HG03558 (cell line): ENCODE results near the gene PMEPA1.

ENCODE experiments used
- ATAC-seq: cut with Tn5 transposase; IDR thresholded peaks from one replicate; pipeline ENCODE4 v1.9.1; 2021; ENCODE audit warnings: moderate number of reproducible peaks; ENCODE audit not compliant: unreplicated experiment; ENCODE audit errors: extremely low read depth

PMEPA1 gene

DNA sequence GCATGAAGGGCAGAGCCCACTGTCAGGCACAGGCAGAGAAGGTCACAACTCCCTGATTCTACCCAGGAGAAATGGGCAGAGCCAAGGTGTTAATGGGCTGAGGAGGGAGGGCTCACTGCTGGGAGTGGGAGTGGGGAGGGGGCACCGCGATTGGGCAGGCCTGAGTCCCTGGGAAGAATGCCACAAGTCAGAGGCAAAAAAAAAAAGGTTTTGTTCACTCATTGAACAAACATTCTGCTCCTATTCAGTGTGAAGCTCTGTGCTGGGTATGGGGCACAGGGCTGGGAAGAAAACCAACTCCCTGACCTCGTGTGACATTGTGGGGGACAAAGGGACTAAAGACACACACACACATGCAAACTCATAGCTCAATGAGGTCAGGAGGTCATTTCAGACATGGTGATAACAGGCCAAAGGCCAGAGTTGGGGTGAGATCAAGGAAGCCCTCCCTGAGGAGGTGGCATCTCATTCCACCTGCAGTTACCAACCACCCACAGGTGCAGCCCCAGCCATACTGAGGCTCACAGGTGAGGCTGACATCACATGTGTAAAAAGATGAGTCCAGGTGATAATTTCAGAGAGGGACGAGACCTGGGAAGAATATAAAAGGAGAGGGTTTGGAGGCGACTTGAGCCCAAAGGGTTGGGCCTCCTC, 3.2 kb upstream of the PMEPA1 start:
- no peak for ATAC-seq

DNA sequence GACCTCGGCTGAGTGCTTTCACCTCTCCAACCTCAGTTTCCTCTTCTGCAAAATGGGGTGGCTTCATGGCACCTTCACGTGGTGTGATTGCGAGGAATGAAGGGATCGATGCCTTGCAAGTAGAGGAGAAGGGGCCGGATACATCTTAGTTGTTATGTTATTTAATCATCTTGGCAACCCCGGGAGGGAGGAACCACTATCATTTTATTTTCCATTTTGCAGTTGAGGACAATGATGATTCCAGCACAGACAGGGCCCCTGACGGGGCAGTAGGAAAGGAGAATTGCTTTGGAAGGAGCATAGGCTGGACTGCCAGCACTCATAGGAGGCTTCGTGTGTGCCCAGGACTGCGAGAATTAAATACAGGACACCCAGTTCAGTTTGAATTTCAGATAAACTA, 2.5 kb upstream of the PMEPA1 start:
- no peak for ATAC-seq

DNA sequence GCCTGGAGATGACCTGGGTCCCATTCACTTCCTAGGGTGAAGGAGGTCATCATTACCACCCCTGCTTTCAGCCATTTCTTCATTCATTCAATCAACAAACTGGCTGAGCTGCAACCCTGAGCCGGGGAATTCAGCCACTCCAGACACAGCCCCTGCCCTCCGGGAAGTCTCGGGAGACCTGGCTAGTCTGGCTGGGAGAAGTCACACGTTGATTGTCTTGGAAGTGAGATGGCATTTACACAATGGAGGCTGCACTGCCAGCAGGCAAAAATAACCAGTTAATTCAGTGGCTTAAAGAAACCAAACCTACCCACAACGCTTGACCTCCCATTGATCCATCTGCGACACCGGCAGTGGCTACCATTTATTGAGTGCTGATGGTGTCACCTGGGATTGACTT, 2.0 kb upstream of the PMEPA1 start:
- no peak for ATAC-seq

DNA sequence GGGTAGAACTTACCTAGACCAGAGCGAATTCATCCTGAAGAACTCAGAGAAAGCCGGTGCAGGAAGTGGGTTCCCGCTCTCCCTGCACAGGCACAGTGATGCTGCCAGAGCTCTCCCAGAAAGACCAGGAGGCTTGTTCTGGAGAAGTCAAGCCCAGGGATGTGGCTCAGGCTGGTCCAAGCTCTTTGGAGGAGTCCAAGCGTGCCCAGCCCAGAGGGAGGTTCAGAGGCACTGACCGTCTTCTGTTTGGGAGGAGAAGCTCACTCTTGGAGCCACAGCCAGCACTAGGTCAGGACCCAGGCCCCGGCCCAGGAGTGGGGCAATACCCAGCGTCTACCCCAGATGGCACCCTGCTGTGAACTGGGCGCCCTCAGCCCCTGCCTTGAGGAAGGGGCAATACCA, 1.5 kb upstream of the PMEPA1 start:
- no peak for ATAC-seq

DNA sequence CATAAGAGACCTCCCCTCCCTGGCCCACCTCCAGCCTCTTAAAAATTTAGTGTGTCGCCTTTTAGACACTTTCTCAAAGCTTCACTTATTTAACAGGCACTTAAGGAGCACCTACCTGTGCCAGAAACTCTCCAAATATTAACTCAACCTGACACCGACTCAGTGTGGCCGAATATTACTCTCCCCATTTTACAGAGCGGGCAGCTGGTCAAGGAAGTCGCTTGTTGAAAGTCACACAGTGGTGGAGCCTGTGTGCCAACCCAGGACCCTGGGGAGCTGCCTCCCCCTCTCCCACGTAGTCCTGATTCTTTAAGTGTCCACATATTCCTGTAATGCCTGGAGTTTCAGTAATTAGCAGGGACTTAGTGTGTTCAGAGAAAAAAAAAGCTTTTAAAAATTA, 1.0 kb upstream of the PMEPA1 start:
- ATAC-seq = no peak

DNA sequence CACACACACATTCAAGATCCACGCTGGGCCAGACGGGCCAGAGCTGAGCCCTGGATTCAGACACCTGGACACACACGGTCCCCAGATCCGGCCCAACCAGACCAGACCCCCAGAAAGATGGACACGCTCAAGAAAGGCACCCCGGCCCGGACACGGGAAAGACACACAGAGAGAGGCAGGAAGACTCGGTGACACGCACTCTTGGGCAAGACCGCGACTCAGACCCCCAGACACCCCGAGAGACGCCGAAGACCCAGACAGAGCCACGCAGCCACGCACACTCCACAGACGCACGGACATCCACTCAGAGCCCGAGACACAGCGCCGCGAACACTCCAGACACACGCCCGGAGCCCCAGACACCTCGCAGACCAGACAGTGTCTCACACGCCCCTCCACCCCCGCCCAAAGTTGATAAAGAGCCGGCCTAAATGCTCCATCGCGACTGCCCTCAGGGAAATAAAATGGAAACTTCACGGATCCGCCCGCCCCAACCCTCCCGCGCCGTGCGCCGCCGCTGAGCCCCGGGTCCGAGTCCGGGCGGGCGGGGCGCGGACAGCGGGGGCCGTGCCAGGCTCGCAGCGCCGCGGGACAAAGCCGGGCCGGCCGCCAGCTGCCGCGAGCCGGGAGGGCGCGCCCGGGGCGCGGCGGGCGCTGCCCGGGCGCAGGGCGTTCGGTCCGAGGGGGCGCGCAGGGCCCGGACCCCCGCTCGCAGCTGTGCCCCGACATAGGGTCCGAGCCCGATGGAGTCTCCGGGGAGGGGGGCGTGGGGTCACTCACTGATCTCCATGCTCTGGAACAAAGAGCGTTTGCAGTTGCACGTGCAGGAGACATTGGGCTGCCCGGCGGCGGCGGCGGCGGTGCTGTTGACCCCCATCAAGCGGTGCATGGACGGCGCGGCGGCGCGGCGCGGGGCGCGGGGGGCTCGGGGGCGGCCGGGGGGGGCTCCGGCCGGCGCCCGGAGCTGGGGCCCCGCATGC, 831 bp downstream of the PMEPA1 start:
- ATAC-seq = no peak

DNA sequence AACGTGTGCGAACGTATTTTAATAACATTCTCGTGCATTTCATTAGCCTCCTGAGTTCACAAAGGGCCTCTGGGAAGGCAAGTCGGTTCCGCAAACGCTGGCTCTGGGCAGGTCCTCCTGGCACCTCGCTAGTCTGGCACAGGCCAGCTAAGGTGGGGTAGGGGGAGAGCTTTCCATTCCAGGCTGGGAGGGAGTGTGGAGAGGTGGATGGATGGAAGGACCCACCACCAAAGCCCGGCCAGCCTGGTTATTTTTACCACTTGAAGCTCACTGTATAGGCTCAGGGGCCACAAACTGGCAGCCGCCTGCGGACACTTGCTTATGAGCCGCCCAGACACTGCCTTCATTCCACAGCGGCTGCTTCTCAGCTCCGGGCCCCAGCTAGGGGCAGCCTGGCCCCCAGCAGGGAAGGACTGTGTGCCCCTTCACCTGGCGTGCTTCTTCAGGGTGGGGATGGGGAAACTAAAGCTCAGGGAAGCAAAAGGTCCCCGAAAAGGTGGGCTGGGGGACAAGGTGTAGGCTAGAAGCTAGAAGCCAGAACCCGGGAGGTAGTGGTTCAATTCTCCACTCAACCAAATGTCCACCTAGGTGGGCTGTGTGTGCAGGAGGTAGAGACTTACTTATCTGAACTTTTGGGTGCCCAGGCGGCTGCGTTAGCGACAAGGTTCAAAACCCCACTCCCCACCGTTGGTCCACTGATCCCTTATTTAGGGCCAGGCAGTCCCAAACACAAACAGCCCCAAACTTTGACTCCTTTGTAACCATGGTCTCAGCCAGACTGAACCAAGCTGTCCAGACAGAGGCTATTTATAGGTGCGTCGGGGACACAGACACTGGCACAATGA, 1.7 kb downstream of the PMEPA1 start:
- no peak for ATAC-seq

DNA sequence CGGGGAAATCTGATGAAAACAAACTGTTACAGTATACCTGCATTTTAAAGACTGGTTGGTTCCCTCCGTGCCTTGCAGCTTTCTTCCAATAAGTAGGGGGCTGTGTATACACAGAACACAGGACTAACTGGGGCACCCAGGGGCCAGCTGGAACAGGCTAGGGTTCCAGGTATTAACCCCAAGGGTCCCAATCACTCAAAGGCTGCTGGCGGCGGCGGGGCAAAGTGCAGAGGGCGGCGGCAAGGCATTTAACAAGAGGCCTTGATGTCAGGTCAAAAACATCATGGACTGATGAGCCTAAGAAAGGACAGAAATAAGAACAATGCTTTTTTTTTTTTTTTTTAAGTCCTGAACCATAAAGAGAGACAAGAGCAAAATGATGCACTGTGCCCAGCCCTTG, 2.5 kb downstream of the PMEPA1 start:
- ATAC-seq = no peak

DNA sequence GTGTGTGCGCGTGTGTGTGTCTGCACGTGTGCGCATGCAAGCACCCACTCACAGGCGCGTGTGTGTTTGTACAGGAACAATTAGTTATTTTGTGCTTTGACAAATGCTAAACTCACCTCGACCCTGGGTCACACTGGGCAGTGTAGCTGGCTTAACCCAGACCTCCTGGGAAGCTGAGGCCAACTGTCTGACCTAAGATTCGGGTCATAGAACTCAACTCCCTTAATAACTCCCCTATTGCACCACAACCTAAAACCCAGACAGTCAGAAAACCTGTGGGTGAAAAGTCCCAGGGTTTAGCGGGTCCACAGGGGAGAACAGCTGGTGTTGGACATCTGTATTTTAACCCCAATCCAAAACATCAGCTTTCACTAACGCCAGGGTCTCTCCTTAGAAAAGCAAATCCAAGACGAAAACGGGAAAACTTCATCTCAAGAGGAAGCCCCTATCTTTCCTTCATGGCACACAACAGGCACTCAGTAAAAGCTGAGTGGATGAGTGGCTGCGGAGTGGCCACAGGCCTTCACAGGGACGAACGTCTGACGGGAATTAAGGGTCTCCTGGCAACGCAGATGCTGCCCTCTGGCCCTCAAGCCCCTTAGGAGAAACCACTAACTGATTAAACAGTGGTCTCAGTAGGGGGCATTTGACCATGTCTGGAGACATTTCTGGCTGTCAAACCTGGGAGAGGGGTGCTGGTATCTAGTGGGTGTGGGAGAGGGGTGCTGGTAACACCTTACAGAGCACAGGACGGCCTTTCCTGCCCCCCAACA, 4.5 kb downstream of the PMEPA1 start:
- no peak for ATAC-seq

DNA sequence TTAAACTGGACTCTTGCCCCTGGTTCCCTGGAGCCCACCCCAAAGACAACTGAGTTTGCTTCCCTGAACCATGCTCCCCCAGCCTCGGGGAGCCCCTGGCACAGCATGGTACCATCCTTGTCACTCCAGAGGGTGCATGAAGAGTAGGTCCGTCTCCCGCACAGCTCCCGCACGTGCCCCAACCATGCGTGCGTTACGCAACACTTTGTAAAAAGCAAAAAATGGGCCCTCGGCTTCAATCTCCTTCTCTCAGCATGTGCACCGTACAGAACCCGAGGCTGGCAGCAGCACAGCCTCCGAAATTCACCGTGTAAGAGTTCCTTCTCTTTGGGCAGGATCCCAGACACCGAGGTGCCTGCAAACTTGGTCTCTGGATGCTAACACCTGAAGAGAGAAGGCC, 5.6 kb downstream of the PMEPA1 start:
- ATAC-seq = no peak

DNA sequence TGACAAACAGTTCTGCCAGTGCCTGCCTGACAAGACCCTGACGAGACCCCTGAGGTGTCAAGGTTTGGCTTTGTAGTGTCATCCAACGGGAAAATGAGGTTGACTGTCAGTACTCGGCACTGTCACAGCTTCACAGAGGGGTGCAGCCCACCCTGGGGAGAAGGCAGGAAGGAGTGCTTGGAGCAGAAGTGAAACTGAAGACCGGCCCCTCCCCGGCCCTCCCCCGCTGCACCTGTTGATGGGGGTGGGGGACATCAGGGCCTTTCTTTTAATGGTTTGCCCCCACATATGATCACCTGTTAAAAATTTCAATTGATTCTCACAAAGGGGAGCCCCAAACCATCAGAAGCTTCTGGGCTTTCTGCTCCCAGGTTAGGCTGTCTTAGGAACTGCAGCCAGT, 6.8 kb downstream of the PMEPA1 start:
- ATAC-seq = no peak

DNA sequence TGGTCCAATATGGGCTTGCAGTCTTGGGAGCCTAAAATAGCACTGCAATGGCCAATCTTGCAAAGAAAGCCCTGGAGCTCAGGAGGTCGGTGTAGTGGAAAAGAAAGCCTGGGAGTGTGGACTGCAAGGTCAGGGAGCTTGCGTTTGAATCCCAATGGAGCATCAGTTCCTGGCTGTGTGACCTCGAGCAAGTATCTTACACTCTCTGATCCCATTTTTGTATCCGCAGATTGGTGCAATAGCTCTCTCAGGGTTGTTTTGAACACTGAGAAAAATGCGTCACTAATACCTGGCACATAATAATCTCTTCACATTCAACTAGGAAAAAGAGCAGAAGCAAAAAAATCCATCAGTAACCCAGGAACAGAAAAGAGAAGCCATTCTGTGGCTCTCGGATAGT, 7.3 kb downstream of the PMEPA1 start:
- ATAC-seq = no peak

DNA sequence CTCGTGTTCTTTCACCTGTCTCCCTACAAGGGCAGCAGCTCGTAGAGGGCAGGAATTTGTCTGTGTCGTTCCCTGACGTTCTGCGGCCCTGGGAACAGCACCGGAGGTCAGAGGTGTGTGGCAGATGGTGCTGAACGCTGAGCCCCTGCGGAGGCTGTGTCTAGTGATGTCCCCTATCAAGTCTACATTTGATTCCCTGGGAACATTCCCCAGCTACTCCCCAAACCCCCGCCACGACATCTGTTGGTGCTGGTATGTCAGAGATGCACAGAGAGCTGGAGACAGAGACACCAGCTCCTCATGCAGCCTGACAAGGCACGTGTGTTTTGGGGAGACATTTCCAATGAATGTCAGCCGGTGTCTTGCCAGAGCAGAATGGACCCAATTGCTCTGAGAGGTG, 7.7 kb downstream of the PMEPA1 start:
- ATAC-seq = no peak

DNA sequence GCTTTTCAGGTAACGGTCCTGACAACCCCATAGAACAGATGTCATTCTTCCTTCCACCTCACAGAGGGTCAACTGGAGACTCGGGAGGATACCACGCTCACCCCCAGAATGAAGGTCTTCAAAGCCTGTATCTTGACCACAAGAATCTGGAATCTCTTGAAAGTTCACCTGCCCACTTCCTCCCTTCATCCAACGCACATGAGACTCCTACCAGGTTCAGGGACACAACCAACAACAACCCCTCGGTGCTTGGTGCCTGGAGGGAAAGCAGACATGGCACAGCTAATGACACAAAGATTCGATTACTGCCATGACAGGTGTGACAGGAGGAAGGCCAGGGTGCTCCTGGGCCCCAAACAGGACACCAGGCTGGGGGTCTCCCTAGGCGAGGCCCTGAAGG, 8.2 kb downstream of the PMEPA1 start:
- no peak for ATAC-seq

DNA sequence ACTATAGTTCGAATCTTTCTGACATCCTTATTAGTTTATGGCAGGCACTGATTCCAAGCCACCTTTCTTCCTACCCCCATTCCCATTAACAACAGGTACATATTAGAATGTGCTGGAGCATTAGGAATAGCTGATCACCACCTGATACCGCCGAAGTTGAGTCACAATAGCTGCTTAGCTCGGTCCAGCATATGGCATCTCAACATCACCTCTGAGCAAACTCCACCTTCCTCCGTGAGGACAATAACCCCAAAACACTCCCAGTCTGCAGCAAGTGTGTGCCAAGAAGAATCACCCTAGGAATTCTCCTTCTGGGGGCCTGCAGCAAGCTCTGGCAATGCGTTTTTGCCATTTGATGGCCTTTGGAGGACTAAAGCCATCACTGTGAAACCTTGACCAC, 8.7 kb downstream of the PMEPA1 start:
- ATAC-seq = no peak

DNA sequence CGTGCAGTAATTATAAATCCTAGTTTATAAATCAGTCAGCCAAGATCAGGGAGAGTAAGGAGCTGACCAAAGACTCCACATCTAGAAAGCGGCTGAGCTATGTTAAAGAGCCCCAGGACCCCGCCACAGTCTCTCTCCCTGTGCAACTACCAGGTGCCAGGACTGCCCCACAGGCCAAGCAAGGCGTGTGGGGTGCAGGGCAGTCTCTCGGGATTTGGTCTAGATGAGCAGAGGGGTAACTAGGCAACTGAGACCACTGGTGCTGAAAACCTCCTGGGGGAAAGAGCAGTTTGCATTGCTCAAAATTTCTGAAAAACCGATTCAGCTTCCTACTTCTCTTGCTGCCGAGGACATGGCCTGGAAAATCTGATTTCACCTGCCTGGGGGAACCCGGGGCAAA, 10.4 kb downstream of the PMEPA1 start:
- ATAC-seq = no peak

DNA sequence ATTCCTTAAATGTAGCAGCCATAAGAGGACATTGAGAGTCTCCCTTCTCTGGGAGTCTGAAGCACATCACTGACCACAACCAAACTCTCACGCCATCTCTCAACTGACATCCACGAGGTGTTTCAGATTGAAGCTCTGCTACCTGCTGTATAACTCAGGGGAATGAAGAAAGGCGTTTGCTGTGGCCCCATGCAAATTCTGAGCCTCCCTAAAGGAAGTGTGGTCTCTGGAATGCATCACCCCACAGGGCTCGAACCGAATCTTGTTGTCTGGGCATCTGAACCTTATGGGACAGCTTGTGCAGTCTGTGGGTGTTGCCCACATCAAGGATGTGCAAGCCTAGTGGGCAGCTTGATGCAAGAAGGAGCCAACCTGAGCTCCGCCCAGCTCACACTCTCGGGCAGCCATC, 10.9 kb downstream of the PMEPA1 start:
- ATAC-seq = no peak

DNA sequence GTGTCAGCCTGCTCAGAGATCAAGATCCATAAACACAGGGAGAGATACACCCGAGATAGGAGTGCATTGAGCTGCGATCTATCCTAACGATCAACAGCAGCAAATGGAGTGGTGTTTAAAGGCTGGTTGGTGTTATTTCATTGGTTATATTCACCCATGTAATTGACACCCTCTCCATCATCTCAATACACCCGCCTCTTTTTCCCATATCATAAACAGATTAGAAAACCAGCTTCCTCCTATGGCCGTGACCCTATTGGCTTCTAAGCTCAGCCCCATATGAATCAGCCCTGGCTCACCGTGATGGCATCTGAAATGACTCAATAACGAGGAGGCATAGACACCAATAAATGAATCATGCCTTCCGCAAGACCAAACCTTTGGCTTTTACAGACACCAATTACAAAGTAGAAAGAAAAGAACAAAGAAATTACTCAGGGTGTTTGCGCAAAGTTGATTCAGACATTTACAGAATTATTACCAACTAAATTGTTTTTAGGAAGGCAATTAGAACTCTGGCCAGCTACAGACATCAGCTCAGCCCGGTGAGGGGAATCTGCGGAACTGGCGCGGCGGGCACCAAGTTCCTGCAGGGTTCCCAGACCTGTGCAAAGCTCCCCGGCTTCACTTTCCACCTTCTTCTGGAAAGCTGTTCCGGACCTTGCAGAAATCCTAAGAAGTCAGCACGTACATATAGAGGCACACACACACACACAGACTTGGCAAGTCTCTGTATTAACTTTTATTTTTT, 11.5 kb downstream of the PMEPA1 start:
- ATAC-seq = no peak

DNA sequence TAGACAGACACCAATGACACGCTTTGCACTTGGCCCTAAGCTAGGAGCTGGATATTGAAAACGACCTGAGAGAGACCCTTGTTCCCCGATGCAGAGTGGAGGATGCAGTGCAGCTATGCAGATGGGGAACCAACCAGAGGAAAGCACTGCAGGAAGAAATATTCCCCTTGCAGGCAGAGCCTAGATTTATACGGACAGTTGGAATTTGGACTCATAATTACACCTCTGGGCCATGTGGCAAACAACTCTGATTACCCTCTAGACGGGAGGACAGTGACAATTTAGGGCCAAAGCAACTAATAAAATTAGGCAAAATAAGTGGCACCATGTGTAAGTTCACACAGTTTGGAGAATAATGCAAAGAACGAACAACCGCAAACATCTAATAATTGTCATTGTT, 12.3 kb downstream of the PMEPA1 start:
- no peak for ATAC-seq
